ENCODE data around the gene THAP4. TPM values are rescaled to one million over a fixed set of nuclear protein-coding genes. Genes with fewer than 3 reads are reported as not detected.
"Not testable (repeated sequence)": the region's sequence is repeated elsewhere in the genome, so short reads cannot be mapped to it uniquely, and the experiment has no call there.

THAP4 gene
- total and polyA plus RNA-seq, 5 donors: 74.2 to 126 (median 94.2) TPM

- Histone ChIP-seq H3K27me3 (ENCODE audit: control insufficient read depth, insufficient read depth) (no peaks in the 10 kb centered on the region), H3K27ac (ENCODE audit: low read length) (no peak overlapping the region), H3K4me3 (ENCODE audit: low read length) (no peak overlapping the region), H3K9me3 (ENCODE audit: control insufficient read depth, low read length) (no peaks in the 10 kb centered on the region), H3K4me1 (ENCODE audit: control insufficient read depth, insufficient read depth, low read length) (no peaks in the 10 kb centered on the region)
- peak in 1 of 2 donors; percentile 7 for ATAC-seq
- DNase-seq: no peak
- WGBS: 84% methylated on average over 14 of the region's 14 CpGs
- intact Hi-C loops (cut with DNase I): no loop called here
Measured at GRCh38 chr2:241576293-241576654, 60.7 kb downstream of the THAP4 start.

GRCh38 chr2:241575624-241576292 is 61.2 kb downstream of the THAP4 start:
- no peak overlapping the region for H3K4me3 ChIP-seq (ENCODE audit: low read length)
- no peak for ATAC-seq
- DNase-seq: no peak
- H3K4me1 ChIP-seq (ENCODE audit: control insufficient read depth, insufficient read depth, low read length): no peaks in the 10 kb centered on the region
- H3K27ac ChIP-seq (ENCODE audit: low read length): no peak overlapping the region
- H3K27me3 ChIP-seq (ENCODE audit: control insufficient read depth, insufficient read depth): no peaks in the 10 kb centered on the region
- intact Hi-C loops (cut with DNase I): no loop called here
- no peaks in the 10 kb centered on the region for H3K9me3 ChIP-seq (ENCODE audit: control insufficient read depth, low read length)
- 86% methylated on average over 5 of the region's 5 CpGs for WGBS

GRCh38 chr2:241574911-241575623 is 61.9 kb downstream of the THAP4 start:
- no peak for DNase-seq
- Histone ChIP-seq H3K9me3 (ENCODE audit: control insufficient read depth, low read length) (no peaks in the 10 kb centered on the region), H3K27ac (ENCODE audit: low read length) (no peak overlapping the region), H3K4me3 (ENCODE audit: low read length) (no peak overlapping the region), H3K4me1 (ENCODE audit: control insufficient read depth, insufficient read depth, low read length) (no peaks in the 10 kb centered on the region), H3K27me3 (ENCODE audit: control insufficient read depth, insufficient read depth) (no peaks in the 10 kb centered on the region)
- WGBS: 82% methylated on average over 7 of the region's 7 CpGs
- no peak for ATAC-seq
- intact Hi-C loops (cut with DNase I): no loop called here

GRCh38 chr2:241573741-241574140 is 63.2 kb downstream of the THAP4 start:
- Histone ChIP-seq H3K4me1 (ENCODE audit: control insufficient read depth, insufficient read depth, low read length) (no peaks in the 10 kb centered on the region), H3K27me3 (ENCODE audit: control insufficient read depth, insufficient read depth) (no peaks in the 10 kb centered on the region), H3K9me3 (ENCODE audit: control insufficient read depth, low read length) (no peaks in the 10 kb centered on the region), H3K27ac (ENCODE audit: low read length) (no peak overlapping the region), H3K4me3 (ENCODE audit: low read length) (no peak overlapping the region)
- intact Hi-C loops (cut with DNase I): no loop called here
- no peak for DNase-seq
- WGBS: 90% methylated on average over 12 of the region's 12 CpGs
- ATAC-seq: no peak

GRCh38 chr2:241572915-241573651 is 63.9 kb downstream of the THAP4 start:
- H3K4me1 ChIP-seq (ENCODE audit: control insufficient read depth, insufficient read depth, low read length); H3K4me3 ChIP-seq (ENCODE audit: low read length); H3K27me3 ChIP-seq (ENCODE audit: control insufficient read depth, insufficient read depth); DNase-seq; H3K9me3 ChIP-seq (ENCODE audit: control insufficient read depth, low read length); intact Hi-C loops (cut with DNase I); ATAC-seq; H3K27ac ChIP-seq (ENCODE audit: low read length): not testable (repeated sequence)
- WGBS: 92% methylated on average over 20 of the region's 20 CpGs

- DNase-seq (peak in 1 of 3 donors; percentile 28), ATAC-seq (peak in 1 of 2 donors; percentile 12)
- 89% methylated on average over 27 of the region's 27 CpGs for WGBS
- intact Hi-C loops (cut with DNase I): no loop called here
- no peak overlapping the region for H3K27ac ChIP-seq (ENCODE audit: low read length)
- H3K4me1 ChIP-seq (ENCODE audit: control insufficient read depth, insufficient read depth, low read length): no peaks in the 10 kb centered on the region
- H3K27me3 ChIP-seq (ENCODE audit: control insufficient read depth, insufficient read depth): no peaks in the 10 kb centered on the region
- no peak overlapping the region for H3K4me3 ChIP-seq (ENCODE audit: low read length)
- H3K9me3 ChIP-seq (ENCODE audit: control insufficient read depth, low read length): no peaks in the 10 kb centered on the region
Measured at GRCh38 chr2:241571821-241572620, 64.9 kb downstream of the THAP4 start.

- ATAC-seq (peak; percentile 34 to 68), DNase-seq (no peak)
- Histone ChIP-seq H3K27ac (ENCODE audit: low read length) (no peak overlapping the region), H3K9me3 (ENCODE audit: control insufficient read depth, low read length) (no peaks in the 10 kb centered on the region), H3K4me1 (ENCODE audit: control insufficient read depth, insufficient read depth, low read length) (no peaks in the 10 kb centered on the region), H3K27me3 (ENCODE audit: control insufficient read depth, insufficient read depth) (no peaks in the 10 kb centered on the region), H3K4me3 (ENCODE audit: low read length) (no peak overlapping the region)
- 79% methylated on average over 23 of the region's 23 CpGs for WGBS
- intact Hi-C loops (cut with DNase I): no loop called here
Measured at GRCh38 chr2:241570961-241571581, 65.9 kb downstream of the THAP4 start.

GRCh38 chr2:241569831-241570281 is 67.1 kb downstream of the THAP4 start:
- Histone ChIP-seq H3K27ac (ENCODE audit: low read length) (no peak overlapping the region), H3K27me3 (ENCODE audit: control insufficient read depth, insufficient read depth) (no peaks in the 10 kb centered on the region), H3K4me3 (ENCODE audit: low read length) (no peak overlapping the region), H3K9me3 (ENCODE audit: control insufficient read depth, low read length) (no peaks in the 10 kb centered on the region), H3K4me1 (ENCODE audit: control insufficient read depth, insufficient read depth, low read length) (no peaks in the 10 kb centered on the region)
- 91% methylated on average over 23 of the region's 23 CpGs for WGBS
- no peak for DNase-seq
- no peak for ATAC-seq
- intact Hi-C loops (cut with DNase I): no loop called here

GRCh38 chr2:241568726-241569125 is 68.2 kb downstream of the THAP4 start:
- H3K27me3 ChIP-seq (ENCODE audit: control insufficient read depth, insufficient read depth): no peaks in the 10 kb centered on the region
- 95% methylated on average over 4 of the region's 4 CpGs for WGBS
- H3K9me3 ChIP-seq (ENCODE audit: control insufficient read depth, low read length): no peaks in the 10 kb centered on the region
- no peak overlapping the region for H3K4me3 ChIP-seq (ENCODE audit: low read length)
- DNase-seq (no peak), ATAC-seq (no peak)
- intact Hi-C loops (cut with DNase I): no loop called here
- no peak overlapping the region for H3K27ac ChIP-seq (ENCODE audit: low read length)
- H3K4me1 ChIP-seq (ENCODE audit: control insufficient read depth, insufficient read depth, low read length): no peaks in the 10 kb centered on the region

GRCh38 chr2:241567776-241568175 is 69.2 kb downstream of the THAP4 start:
- H3K27ac ChIP-seq (ENCODE audit: low read length): no peak overlapping the region

More at GRCh38 chr2:241567776-241568175, 69.2 kb downstream of the THAP4 start:
- DNase-seq (no peak), ATAC-seq (no peak)
- intact Hi-C loops (cut with DNase I): no loop called here
- H3K4me1 ChIP-seq (ENCODE audit: control insufficient read depth, insufficient read depth, low read length): no peaks in the 10 kb centered on the region
- no peaks in the 10 kb centered on the region for H3K27me3 ChIP-seq (ENCODE audit: control insufficient read depth, insufficient read depth)
- 97% methylated on average over 8 of the region's 8 CpGs for WGBS
- no peaks in the 10 kb centered on the region for H3K9me3 ChIP-seq (ENCODE audit: control insufficient read depth, low read length)
- H3K4me3 ChIP-seq (ENCODE audit: low read length): no peak overlapping the region

Data from right cardiac atrium (tissue), 5 donors.